C4-2B (cell line): ENCODE data around the gene RBBP8NL.

Experiments
- H3K27ac ChIP-seq: fragments of 450-650 bp; 2 replicates; pipeline ENCODE4 v1.5.1; 2017
- CTCF ChIP-seq: fragments of 450-650 bp; conservative IDR thresholded peaks from 2 replicates; pipeline ENCODE4 v1.5.1; 2017; ENCODE audit warnings: mild to moderate bottlenecking
- ZFX ChIP-seq: fragments of 450-650 bp; IDR thresholded peaks from 2 replicates; pipeline ENCODE4 v1.6.1; 2017

Gene RBBP8NL

GRCh38 chr20:62453186-62453808 lies 26.0 kb upstream of the RBBP8NL start:
- no peak overlapping the region for H3K27ac ChIP-seq
- TF ChIP-seq ZFX (no peak), CTCF (no peak)

GRCh38 chr20:62452475-62453095 lies 25.2 kb upstream of the RBBP8NL start:
- H3K27ac ChIP-seq = no peak overlapping the region
- no peak for TF ChIP-seq ZFX
- TF ChIP-seq CTCF = no peak

- TF ChIP-seq CTCF (no peak), ZFX (no peak)
- H3K27ac ChIP-seq = no peak overlapping the region
Observed at GRCh38 chr20:62451970-62452369, 24.6 kb upstream of the RBBP8NL start.

- TF ChIP-seq CTCF (no peak), ZFX (no peak)
- no peak overlapping the region for H3K27ac ChIP-seq
Observed at GRCh38 chr20:62451156-62451767, 23.9 kb upstream of the RBBP8NL start.

- no peak overlapping the region for H3K27ac ChIP-seq
- TF ChIP-seq ZFX = no peak
- TF ChIP-seq CTCF = no peak; the same call in 1 of the 2 replicates
Observed at GRCh38 chr20:62449951-62450691, 22.8 kb upstream of the RBBP8NL start.

GRCh38 chr20:62448788-62449187 lies 21.4 kb upstream of the RBBP8NL start:
- TF ChIP-seq ZFX (no peak), CTCF (no peak)
- H3K27ac ChIP-seq = no peak overlapping the region

- TF ChIP-seq ZFX (no peak), CTCF (no peak)
- no peak overlapping the region for H3K27ac ChIP-seq
Observed at GRCh38 chr20:62448038-62448437, 20.7 kb upstream of the RBBP8NL start.
